WTC11 (cell line): ENCODE data around the gene GRIFIN. TPM values are rescaled to one million over a fixed set of nuclear protein-coding genes. Genes with fewer than 3 reads are reported as not detected.
A peak's percentile ranks its signal among the peaks of the same experiment; 100 is the strongest.
"Not testable (repeated sequence)": the region's sequence is repeated elsewhere in the genome, so short reads cannot be mapped to it uniquely, and the experiment has no call there.

Source experiments
- ATAC-seq: fragments of 200-7000 bp; cut with Tn5 transposase; 2 replicates; pipeline ENCODE4 v1.10.0; 2021; ENCODE audit warnings: mild to moderate bottlenecking, moderate library complexity
- CTCF ChIA-PET: fragments of 300-600 bp; sonication (Branson Sonifier 250); formaldehyde crosslinking; loops from one replicate; lab custom pipeline; 2021; ENCODE audit warnings: antibody characterized with exemption; lab: Charles Lee
- POLR2A ChIA-PET: fragments of 350-600 bp; sonication (Branson Sonifier 250); formaldehyde crosslinking; loops from one replicate; lab custom pipeline; 2021; ENCODE audit warnings: antibody characterized with exemption; lab: Charles Lee
- DNase-seq: peaks from one replicate; pipeline ENCODE4 v3.0.0; 2021; ENCODE audit warnings: low spot score
- H3K27ac Mint-ChIP-seq: 2 replicates; pipeline ENCODE4 v1.8.0; 2021; ENCODE audit warnings: mixed read lengths
- H3K27me3 Mint-ChIP-seq: 2 replicates; pipeline ENCODE4 v1.8.0; 2021; ENCODE audit warnings: low read depth, mild to moderate bottlenecking, moderate library complexity, mixed read lengths
- H3K36me3 Mint-ChIP-seq: 2 replicates; pipeline ENCODE4 v1.8.0; 2021; ENCODE audit warnings: mixed read lengths
- H3K4me1 Mint-ChIP-seq: 2 replicates; pipeline ENCODE4 v1.8.0; 2022; ENCODE audit warnings: mixed read lengths
- H3K4me3 Mint-ChIP-seq: 2 replicates; pipeline ENCODE4 v1.8.0; 2021; ENCODE audit warnings: mild to moderate bottlenecking, moderate library complexity, mixed read lengths
- H3K9me3 Mint-ChIP-seq: 2 replicates; pipeline ENCODE4 v1.8.0; 2021; ENCODE audit warnings: mixed read lengths
- EMX1 ChIP-seq: fragments of 250-450 bp; sonication (Bioruptor Pico); IDR thresholded peaks from 2 replicates; pipeline ENCODE4 v1.8.0; 2021; ENCODE audit warnings: mild to moderate bottlenecking
- ERG ChIP-seq: fragments of 250-450 bp; sonication (Bioruptor Pico); IDR thresholded peaks from 2 replicates; pipeline ENCODE4 v1.8.0; 2021; ENCODE audit warnings: mild to moderate bottlenecking
- FOXP4 ChIP-seq: sonication (generic); formaldehyde crosslinking; IDR thresholded peaks from 2 replicates; pipeline ENCODE4 v1.8.0; 2022; ENCODE audit warnings: mild to moderate bottlenecking, missing genetic modification reagents
- GTF2I ChIP-seq: fragments of 250-450 bp; sonication (Bioruptor Pico); conservative IDR thresholded peaks from 2 replicates; pipeline ENCODE4 v1.4.0; 2021; ENCODE audit warnings: mild to moderate bottlenecking
- HMGXB4 ChIP-seq: sonication (generic); formaldehyde crosslinking; IDR thresholded peaks from 2 replicates; pipeline ENCODE4 v1.8.1; 2023; ENCODE audit warnings: mild to moderate bottlenecking, moderate library complexity, missing genetic modification reagents
- JUN ChIP-seq: sonication (generic); formaldehyde crosslinking; IDR thresholded peaks from 2 replicates; pipeline ENCODE4 v1.8.0; 2023; ENCODE audit warnings: mild to moderate bottlenecking, missing genetic modification reagents
- MXD4 ChIP-seq: fragments of 250-450 bp; sonication (Bioruptor Pico); IDR thresholded peaks from 2 replicates; pipeline ENCODE4 v1.8.0; 2021; ENCODE audit warnings: mild to moderate bottlenecking, moderate library complexity, borderline replicate concordance
- NR2C2 ChIP-seq: sonication (generic); formaldehyde crosslinking; IDR thresholded peaks from 2 replicates; pipeline ENCODE4 v1.8.0; 2022; ENCODE audit warnings: mild to moderate bottlenecking, missing genetic modification reagents
- SP1 ChIP-seq: sonication (generic); formaldehyde crosslinking; conservative IDR thresholded peaks from 2 replicates; pipeline ENCODE4 v1.8.1; 2022; ENCODE audit warnings: missing genetic modification reagents
- ZNF121 ChIP-seq: sonication (generic); formaldehyde crosslinking; IDR thresholded peaks from 2 replicates; pipeline ENCODE4 v1.8.0; 2023; ENCODE audit warnings: missing genetic modification reagents
- ZNF138 ChIP-seq: sonication (generic); formaldehyde crosslinking; conservative IDR thresholded peaks from 2 replicates; pipeline ENCODE4 v1.8.1; 2022; ENCODE audit warnings: mild to moderate bottlenecking, moderate library complexity, missing genetic modification reagents
- ZNF263 ChIP-seq: sonication (generic); formaldehyde crosslinking; IDR thresholded peaks from 2 replicates; pipeline ENCODE4 v1.8.1; 2022; ENCODE audit warnings: low read depth, mild to moderate bottlenecking, moderate library complexity, missing genetic modification reagents
- ZNF416 ChIP-seq: fragments of 250-450 bp; sonication (Bioruptor Pico); IDR thresholded peaks from 2 replicates; pipeline ENCODE4 v1.9.0; 2021; ENCODE audit warnings: mild to moderate bottlenecking, inconsistent platforms
- total RNA-seq: library from RNA; stranded (reverse); gene quantifications from 3 replicates; pipeline ENCODE4 v1.2.3, GENCODE V29; 2021
- TF ChIP-seq, protein P1 (sequence below): sonication (generic); formaldehyde crosslinking; IDR thresholded peaks from 2 replicates; pipeline ENCODE4 v1.8.1; 2022; ENCODE audit warnings: missing genetic modification reagents, borderline replicate concordance
- TF ChIP-seq, protein P2 (sequence below): sonication (generic); formaldehyde crosslinking; IDR thresholded peaks from 2 replicates; pipeline ENCODE4 v1.8.1; 2023; ENCODE audit warnings: mild to moderate bottlenecking, missing genetic modification reagents, moderate library complexity

GRIFIN gene
- total RNA-seq, 1 experiment from 2014 or later, result not detected

GRCh38 chr7:2471022-2471329 lies 5.2 kb downstream of the GRIFIN start (continued):
- TF ChIP-seq ZNF263 (CRISPR knock-in tag), result no peak
- TF ChIP-seq NR2C2, result no peak
- TF ChIP-seq SP1 (CRISPR knock-in tag), result no peak
- no peak for TF ChIP-seq HMGXB4 (CRISPR knock-in tag)
- TF ChIP-seq EMX1 (CRISPR knock-in tag), result no peak

- Mint-ChIP-seq H3K9me3 (no peaks in the 10 kb centered on the region), H3K4me3 (no peak overlapping the region), H3K36me3 (no peaks in the 10 kb centered on the region), H3K27ac (peak overlapping the region; percentile 12; the same call in 1 of the 2 replicates), H3K27me3 (no peaks in the 10 kb centered on the region), H3K4me1 (peaks cover 38% of the 10 kb centered on the region)
- ChIA-PET POLR2A (interaction anchor here (0.6 to 1.9 kb wide), 3 partner anchors 20 to 55 kb away, joined by 3 to 15 read pairs (median 6); no protein-coding TSS in a partner anchor), CTCF (interaction anchor here (1.0 to 9.8 kb wide), 17 partner anchors 9 to 247 kb away, joined by 3 to 288 read pairs (median 16); no protein-coding TSS in a partner anchor)
- ATAC-seq (no peak), DNase-seq (no peak)
- TF ChIP-seq ZNF416 (CRISPR knock-in tag) (no peak), JUN (CRISPR knock-in tag) (no peak), GTF2I (peak; percentile 93; the same call in 1 of the 2 replicates), MXD4 (CRISPR knock-in tag) (peak; percentile 49; the same call in 1 of the 2 replicates)
Measured at GRCh38 chr7:2470204-2471021, 5.8 kb downstream of the GRIFIN start.

- H3K27me3 Mint-ChIP-seq, H3K9me3 Mint-ChIP-seq, H3K4me3 Mint-ChIP-seq, H3K36me3 Mint-ChIP-seq, DNase-seq, ATAC-seq: not testable (repeated sequence)
- POLR2A ChIA-PET, result interaction anchor here (1.1 to 1.9 kb wide), 3 partner anchors 18 to 55 kb away, joined by 6 to 15 read pairs (median 8); no protein-coding TSS in a partner anchor
- peak overlapping the region; percentile 52; the same call in 1 of the 2 replicates for H3K27ac Mint-ChIP-seq
- CTCF ChIA-PET, result interaction anchor here (0.6 to 9.8 kb wide), 45 partner anchors 9 to 262 kb away, joined by 3 to 288 read pairs (median 6); partner anchors contain the start of genes BRAT1, CHST12 and TTYH3
- peaks cover 38% of the 10 kb centered on the region for H3K4me1 Mint-ChIP-seq
- TF ChIP-seq, protein P1, sequence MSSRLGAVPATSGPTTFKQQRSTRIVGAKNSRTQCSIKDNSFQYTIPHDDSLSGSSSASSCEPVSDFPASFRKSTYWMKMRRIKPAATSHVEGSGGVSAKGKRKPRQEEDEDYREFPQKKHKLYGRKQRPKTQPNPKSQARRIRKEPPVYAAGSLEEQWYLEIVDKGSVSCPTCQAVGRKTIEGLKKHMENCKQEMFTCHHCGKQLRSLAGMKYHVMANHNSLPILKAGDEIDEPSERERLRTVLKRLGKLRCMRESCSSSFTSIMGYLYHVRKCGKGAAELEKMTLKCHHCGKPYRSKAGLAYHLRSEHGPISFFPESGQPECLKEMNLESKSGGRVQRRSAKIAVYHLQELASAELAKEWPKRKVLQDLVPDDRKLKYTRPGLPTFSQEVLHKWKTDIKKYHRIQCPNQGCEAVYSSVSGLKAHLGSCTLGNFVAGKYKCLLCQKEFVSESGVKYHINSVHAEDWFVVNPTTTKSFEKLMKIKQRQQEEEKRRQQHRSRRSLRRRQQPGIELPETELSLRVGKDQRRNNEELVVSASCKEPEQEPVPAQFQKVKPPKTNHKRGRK (CRISPR knock-in tag), result peak; percentile 82; the same call in 1 of the 2 replicates
- TF ChIP-seq ZNF121, result peak; percentile 83; the same call in 1 of the 2 replicates
Measured at GRCh38 chr7:2469460-2470203, 6.6 kb downstream of the GRIFIN start.

GRCh38 chr7:2468227-2468626 lies 8.0 kb downstream of the GRIFIN start:
- no peak overlapping the region for H3K4me3 Mint-ChIP-seq
- POLR2A ChIA-PET, result interaction anchor here (0.5 to 1.9 kb wide), 6 partner anchors 9 to 141 kb away, joined by 3 to 15 read pairs (median 6); no protein-coding TSS in a partner anchor
- H3K9me3 Mint-ChIP-seq, result peaks cover 6% of the 10 kb centered on the region; the same call in 1 of the 2 replicates
- H3K4me1 Mint-ChIP-seq, result peaks cover 30% of the 10 kb centered on the region
- no peak for DNase-seq
- H3K36me3 Mint-ChIP-seq, result no peaks in the 10 kb centered on the region
- CTCF ChIA-PET, result interaction anchor here (0.5 to 9.8 kb wide), 63 partner anchors 9 to 465 kb away, joined by 3 to 288 read pairs (median 5); partner anchors contain the start of genes BRAT1, CHST12, IQCE and TTYH3
- ATAC-seq, result no peak
- no peaks in the 10 kb centered on the region for H3K27me3 Mint-ChIP-seq
- H3K27ac Mint-ChIP-seq, result no peak overlapping the region
- no peak for TF ChIP-seq NR2C2
- TF ChIP-seq, protein P2, sequence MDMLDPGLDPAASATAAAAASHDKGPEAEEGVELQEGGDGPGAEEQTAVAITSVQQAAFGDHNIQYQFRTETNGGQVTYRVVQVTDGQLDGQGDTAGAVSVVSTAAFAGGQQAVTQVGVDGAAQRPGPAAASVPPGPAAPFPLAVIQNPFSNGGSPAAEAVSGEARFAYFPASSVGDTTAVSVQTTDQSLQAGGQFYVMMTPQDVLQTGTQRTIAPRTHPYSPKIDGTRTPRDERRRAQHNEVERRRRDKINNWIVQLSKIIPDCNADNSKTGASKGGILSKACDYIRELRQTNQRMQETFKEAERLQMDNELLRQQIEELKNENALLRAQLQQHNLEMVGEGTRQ (CRISPR knock-in tag), result no peak
- no peak for TF ChIP-seq FOXP4 (CRISPR knock-in tag)
- no peak for TF ChIP-seq ERG (CRISPR knock-in tag)
- TF ChIP-seq ZNF138 (CRISPR knock-in tag), result no peak
